ENCODE measurements around the gene ACOT7.

ACOT7 gene

GRCh38 chr1:6262555-6263420 lies 130.8 kb downstream of the ACOT7 start:
- no peak for DNase-seq

- DNase-seq, result no peak
These were observed 132.0 kb downstream of the ACOT7 start for GRCh38 chr1:6261615-6261995.

GRCh38 chr1:6260961-6261614 lies 132.5 kb downstream of the ACOT7 start, which contains the start of gene GPR153:
GPR153 (minus strand) TSS chr1:6261098; CDS start chr1:6254905, 6,193 bp downstream.
- DNase-seq, result no peak

- DNase-seq, result no peak
These were observed 133.1 kb downstream of the ACOT7 start for GRCh38 chr1:6260433-6260934.

- peak; percentile 45 for DNase-seq
These were observed 133.8 kb downstream of the ACOT7 start for GRCh38 chr1:6259491-6260362.

GRCh38 chr1:6258675-6259074 lies 134.9 kb downstream of the ACOT7 start:
- DNase-seq, result no peak

GRCh38 chr1:6257541-6258069 lies 136.0 kb downstream of the ACOT7 start:
- no peak for DNase-seq

GRCh38 chr1:6256645-6257044 lies 136.9 kb downstream of the ACOT7 start:
- no peak for DNase-seq

GRCh38 chr1:6254691-6255090 lies 138.9 kb downstream of the ACOT7 start:
- no peak for DNase-seq

GRCh38 chr1:6253380-6253779 lies 140.2 kb downstream of the ACOT7 start:
- DNase-seq, result no peak

GRCh38 chr1:6252374-6252710 lies 141.2 kb downstream of the ACOT7 start:
- DNase-seq, result no peak

GRCh38 chr1:6251681-6252373 lies 141.7 kb downstream of the ACOT7 start:
- no peak for DNase-seq

- DNase-seq, result no peak
These were observed 142.3 kb downstream of the ACOT7 start for GRCh38 chr1:6251233-6251632.

GRCh38 chr1:6249739-6250689 lies 143.6 kb downstream of the ACOT7 start:
- no peak for DNase-seq

- DNase-seq, result no peak
These were observed 144.4 kb downstream of the ACOT7 start for GRCh38 chr1:6248932-6249738.

GRCh38 chr1:6248161-6248776 lies 145.3 kb downstream of the ACOT7 start:
- no peak for DNase-seq

- no peak for DNase-seq
These were observed 145.9 kb downstream of the ACOT7 start for GRCh38 chr1:6247651-6248050.

- DNase-seq, result peak; percentile 20
These were observed 146.8 kb downstream of the ACOT7 start for GRCh38 chr1:6246497-6247467.
